ENCODE results near the gene ALDOB.
"Not testable (repeated sequence)": the region's sequence is repeated elsewhere in the genome, so short reads cannot be mapped to it uniquely, and the experiment has no call there.

ALDOB gene

GRCh38 chr9:101419863-101420262 is 15.7 kb downstream of the ALDOB start:
- DNase-seq, result no peak

DNA sequence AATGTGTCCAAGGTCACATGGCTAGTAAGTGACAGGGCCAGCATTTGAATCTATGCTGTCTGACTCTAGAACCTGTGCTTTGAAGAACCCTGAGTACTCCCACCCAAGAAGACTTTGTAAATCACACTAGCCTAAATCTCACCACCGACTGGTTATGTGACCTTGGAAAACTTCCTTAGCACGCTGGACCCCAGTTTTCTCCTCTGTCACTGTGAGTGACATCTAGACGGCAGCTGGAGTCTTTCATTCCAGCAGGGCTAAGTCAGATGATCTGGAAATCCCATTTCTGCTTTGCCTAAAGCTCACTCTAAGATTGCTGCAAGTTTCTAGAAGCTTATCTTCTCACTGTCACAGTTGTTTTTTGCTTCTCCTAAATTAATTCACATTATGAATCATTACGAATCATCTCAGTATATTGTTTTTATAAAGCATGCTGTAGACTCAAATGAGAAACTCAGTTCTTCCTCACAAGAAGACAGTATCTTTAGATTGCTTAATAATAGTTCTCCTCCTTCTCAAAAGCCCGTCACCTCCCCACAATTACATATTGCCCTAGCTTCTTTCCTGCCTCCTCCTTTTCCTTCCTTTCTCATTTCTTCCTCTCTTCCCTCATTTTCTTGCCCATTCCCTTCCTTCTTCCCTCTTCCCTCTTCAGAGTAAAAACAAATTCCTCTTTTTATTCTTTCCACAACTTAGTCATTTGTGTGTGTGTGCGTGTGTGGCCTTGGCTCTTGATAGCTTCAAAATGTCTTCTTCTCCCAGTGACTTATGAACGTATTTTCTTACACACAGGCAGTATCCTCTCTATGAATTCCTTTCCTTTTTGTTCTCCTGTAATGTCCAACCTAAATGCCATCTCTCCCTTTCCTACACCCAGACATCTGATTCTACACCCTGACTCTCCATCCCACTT is 16.8 kb downstream of the ALDOB start:
- no peak for DNase-seq

GRCh38 chr9:101417977-101418376 is 17.6 kb downstream of the ALDOB start:
- DNase-seq, result no peak

- no peak for DNase-seq
These were observed 18.2 kb downstream of the ALDOB start for GRCh38 chr9:101417389-101417788.

DNA sequence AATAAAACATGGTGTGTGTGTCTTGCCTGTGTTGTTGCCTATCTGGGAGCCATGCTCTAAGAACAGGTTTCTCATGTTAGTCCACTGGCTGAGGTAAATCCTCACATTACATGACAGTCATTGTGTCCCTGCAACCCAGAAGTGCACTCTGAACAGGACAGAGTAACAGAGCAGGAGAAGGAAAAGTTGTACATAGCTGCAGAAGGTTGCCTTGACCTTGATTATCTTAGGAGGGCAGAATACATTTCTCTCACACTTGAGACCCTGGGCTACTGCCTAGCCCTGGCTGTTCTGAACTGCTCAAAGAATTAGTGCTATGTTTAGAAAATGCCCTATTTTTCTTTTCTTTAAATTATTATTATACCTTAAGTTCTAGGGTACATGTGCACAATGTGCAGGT is 20.0 kb downstream of the ALDOB start:
- no peak for DNase-seq

- DNase-seq, result no peak
These were observed 20.7 kb downstream of the ALDOB start for GRCh38 chr9:101414839-101415238.

DNA sequence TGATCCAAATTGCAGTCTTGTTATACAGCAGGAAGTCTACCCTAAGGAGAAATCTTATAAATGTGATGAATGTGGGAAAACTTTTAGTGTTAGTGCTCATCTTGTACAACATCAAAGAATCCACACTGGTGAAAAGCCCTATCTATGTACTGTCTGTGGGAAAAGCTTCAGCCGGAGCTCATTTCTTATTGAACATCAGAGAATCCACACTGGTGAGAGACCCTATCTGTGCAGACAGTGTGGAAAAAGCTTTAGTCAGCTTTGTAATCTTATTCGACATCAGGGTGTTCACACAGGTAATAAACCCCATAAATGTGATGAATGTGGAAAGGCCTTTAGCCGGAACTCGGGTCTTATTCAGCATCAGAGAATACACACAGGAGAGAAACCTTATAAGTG is 26.5 kb downstream of the ALDOB start:
- DNase-seq, result no peak

DNA sequence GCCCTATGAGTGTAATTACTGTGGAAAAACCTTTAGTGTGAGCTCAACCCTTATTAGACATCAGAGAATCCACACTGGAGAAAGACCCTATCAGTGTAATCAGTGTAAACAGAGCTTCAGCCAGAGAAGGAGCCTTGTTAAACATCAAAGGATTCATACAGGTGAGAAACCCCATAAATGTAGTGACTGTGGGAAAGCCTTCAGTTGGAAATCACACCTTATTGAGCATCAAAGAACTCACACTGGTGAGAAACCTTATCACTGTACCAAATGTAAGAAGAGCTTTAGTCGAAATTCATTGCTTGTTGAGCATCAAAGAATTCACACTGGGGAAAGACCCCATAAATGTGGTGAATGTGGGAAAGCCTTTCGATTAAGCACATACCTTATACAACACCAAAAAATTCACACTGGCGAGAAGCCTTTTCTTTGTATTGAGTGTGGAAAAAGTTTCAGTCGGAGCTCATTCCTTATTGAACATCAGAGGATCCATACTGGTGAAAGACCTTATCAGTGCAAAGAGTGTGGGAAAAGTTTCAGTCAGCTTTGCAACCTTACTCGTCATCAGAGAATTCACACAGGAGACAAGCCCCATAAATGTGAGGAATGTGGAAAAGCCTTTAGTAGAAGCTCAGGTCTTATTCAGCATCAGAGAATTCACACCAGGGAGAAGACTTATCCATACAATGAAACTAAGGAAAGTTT is 27.0 kb downstream of the ALDOB start:
- DNase-seq, result no peak

GRCh38 chr9:101403516-101404285 is 31.9 kb downstream of the ALDOB start:
- no peak for DNase-seq

DNA sequence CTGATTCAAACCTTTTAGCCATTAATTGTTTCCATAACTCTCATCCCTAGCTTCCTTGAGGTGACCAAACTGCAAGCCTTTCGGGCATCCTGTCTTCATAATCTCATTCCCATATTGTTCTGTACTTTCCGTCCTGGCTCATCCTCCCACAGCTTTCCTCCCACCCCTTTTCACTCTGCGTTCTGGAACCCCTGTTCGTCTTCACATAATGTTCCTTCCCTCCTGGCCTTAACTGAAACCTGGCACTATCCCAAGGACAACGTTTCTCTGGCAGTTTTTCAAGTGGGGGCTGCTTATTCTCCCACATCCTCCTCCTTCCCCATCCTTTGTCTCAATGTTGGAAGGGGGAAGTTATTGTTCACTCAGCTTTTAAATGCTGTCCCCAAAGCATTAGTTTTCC is 35.5 kb downstream of the ALDOB start:
- DNase-seq, result no peak

- DNase-seq, result peak in 1 of 5 donors; percentile 3
These were observed 36.0 kb downstream of the ALDOB start for GRCh38 chr9:101399643-101399970.

DNA sequence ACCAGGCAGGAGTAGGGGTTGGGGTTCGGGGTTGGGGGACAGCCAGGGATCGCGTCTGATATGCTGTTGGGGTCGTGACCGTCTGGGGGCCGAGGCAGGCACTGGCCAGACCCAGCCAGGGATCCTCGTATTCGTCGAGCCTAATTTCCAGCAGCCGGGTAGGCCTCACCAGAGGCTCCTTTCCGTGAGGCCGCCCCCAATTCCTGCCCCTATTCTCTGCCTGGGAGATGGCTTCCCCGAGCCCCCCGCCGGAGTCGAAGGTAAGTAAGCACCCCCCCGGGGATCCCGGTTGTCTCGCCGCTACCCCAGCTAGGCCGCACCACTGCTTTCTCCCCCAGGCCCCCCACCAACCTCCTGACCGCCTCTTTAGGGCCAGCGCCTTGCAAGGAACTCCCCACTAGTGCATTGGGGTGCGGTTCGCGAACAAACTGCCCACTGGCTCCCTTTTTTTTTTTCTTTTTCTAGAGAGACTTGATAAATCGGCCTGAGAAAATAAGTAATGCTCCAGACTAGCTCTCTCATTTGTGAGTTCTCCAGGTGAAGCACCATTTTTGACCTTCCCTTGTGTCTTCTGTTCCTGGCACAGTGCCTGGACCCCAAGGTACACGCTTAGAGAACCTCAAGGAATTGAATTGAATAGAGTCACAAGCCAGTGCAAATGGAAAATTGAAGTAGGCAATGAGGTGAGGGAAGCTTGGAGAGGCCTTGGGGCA is 36.5 kb downstream of the ALDOB start:
- DNase-seq, result peak in 1 of 5 donors; percentile 7

GRCh38 chr9:101398068-101398929 is 37.3 kb downstream of the ALDOB start, which contains the start of the genes MRPL50 and ZNF189:
Gene MRPL50 (minus strand): TSS chr9:101398618. CDS start chr9:101398592, 26 bp downstream.
Gene ZNF189 (plus strand): TSS chr9:101398851. CDS start chr9:101399157, 306 bp downstream.
- peak; percentile 91 to 99 (median 96) for DNase-seq

- no peak for DNase-seq
These were observed 37.9 kb downstream of the ALDOB start for GRCh38 chr9:101397746-101398067.

DNA sequence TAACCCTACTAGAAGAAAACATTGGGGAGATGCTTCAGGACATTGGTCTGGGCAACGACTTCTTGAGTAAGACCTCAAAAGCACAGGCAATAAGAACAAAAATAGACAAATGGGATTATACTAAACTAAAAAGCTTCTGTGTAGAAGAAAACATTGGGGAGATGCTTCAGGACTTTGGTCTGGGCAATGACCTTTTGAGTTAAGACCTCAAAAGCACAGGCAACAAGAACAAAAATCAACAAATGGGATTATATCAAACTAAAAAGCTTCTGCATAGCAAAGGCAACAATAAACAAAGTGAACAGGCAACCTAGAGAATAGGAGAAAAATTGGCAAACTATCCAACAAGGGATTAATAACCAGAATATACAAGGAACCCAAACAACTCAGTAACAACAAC is 40.9 kb downstream of the ALDOB start:
- no peak for DNase-seq

- DNase-seq, result no peak
These were observed 42.4 kb downstream of the ALDOB start for GRCh38 chr9:101393135-101393534.

- no peak for DNase-seq
These were observed 47.0 kb downstream of the ALDOB start for GRCh38 chr9:101388507-101388993.

DNA sequence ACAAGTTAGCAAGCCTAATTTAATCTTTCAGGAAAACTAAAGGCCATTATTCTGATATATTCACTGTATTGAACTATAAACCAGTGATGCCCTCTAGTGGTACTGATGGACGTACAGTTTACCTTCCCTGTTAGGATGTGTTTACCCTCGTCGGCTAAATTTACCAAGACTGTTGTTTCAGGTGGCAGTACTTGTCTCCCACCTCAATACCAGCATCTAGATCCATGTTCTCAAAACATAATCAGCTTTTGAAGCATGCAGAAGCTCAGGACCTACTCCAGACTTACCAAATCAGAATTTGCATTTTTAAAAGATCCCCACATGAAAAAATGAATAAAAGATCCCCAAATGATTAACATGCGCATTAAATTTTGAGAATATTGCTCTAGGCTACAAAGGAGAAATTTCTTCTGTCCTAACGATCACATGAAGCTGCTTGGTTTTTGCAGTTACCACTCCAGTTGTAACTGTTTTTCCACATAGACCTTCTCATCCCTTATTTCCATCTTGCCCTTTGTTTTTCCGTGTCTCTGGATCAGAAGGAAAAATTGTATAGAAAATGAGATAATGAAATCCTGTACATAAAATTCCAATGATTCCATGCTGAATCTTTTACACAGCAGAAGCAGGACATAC is 47.6 kb downstream of the ALDOB start:
- DNase-seq, result peak in 1 of 5 donors; percentile 13

DNA sequence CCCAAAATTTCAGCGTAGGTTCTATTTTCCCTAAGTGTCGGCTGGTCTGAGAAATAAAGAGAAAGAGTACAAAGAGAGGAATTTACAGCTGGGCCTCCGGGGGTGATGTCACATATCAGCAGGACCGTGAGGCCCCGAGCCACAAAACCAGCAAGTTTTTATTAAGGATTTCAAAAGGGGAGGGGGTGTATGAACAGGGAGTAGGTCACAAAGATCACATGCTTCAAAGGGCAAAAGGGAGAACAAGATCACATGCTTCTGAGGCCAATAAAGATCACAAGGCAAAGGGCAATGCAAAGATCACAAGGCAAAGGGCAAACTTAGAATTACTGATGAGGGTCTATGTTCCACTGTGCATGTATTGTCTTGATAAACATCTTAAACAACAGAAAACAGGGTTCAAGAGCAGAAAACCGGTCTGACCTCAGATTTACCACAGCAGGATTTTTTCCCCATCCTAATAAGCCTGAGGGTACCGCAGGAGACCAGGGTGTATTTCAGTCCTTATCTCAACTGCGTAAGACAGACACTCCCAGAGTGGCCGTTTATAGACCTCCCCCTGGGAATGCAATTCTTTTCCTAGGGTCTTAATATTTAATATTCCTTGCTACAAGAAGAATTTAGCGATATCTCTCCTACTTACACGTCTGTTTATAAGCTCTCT is 50.6 kb downstream of the ALDOB start, which contains the start of gene BAAT:
BAAT (minus strand) TSS at position 134 of the 664 bp plus-strand sequence. CDS start 13,602 bp downstream, outside the sequence.
- not testable (repeated sequence) for DNase-seq

DNA sequence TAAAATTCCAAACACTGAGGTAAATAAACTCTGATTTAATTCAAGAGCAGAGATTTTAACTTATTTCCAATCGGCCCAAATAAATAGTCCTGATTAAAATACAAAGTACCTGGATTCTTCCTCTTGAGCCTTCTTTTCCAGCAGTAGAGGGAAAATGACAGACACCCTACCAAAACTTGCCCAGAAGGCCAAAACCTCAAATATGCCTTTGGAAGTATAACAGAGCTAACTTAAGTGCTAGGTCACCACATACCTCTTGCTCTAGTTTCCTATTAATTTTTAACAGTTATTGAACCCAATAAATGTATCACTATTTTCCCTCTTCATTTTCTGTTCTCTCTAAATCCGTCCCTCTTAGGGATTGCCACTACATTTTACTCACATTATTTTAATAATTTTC is 52.2 kb downstream of the ALDOB start:
- DNase-seq, result no peak
